Measurements from ENCODE around the gene CLSTN2. TPM values are rescaled to one million over a fixed set of nuclear protein-coding genes. Genes with fewer than 3 reads are reported as not detected.

CLSTN2 gene
- polyA plus RNA-seq, 3 donors, result not detected

- H3K36me3 Mint-ChIP-seq, result no peaks in the 10 kb centered on the region
- WGBS (ENCODE audit: insufficient coverage), result 60% methylated on average over 2 of the region's 5 CpGs
- no peak for TF ChIP-seq CTCF (IDR thresholded peaks at IDR 0.05)
- no peaks in the 10 kb centered on the region for H3K4me1 ChIP-seq (ENCODE audit: control insufficient read depth in 1 of 2, insufficient read depth in 2 of 2, low read length in 2 of 2)
- H3K27me3 ChIP-seq (ENCODE audit: control insufficient read depth in 2 of 2, insufficient read depth in 2 of 2, low read length in 2 of 2), result no peaks in the 10 kb centered on the region
- H3K27me3 Mint-ChIP-seq (ENCODE audit: low read depth in 3 of 3), result no peaks in the 10 kb centered on the region
- H3K79me2 ChIP-seq (ENCODE audit: insufficient read depth, low read length), result no peaks in the 10 kb centered on the region
- no peaks in the 10 kb centered on the region for H3K36me3 ChIP-seq (replicated peaks in 1 of 2; ENCODE audit: control insufficient read depth in 1 of 2, insufficient read depth in 2 of 2, low read length in 2 of 2)
- H3K9me3 ChIP-seq (replicated peaks in 1 of 2; ENCODE audit: control insufficient read depth in 1 of 2, insufficient read depth in 1 of 2, low read length in 2 of 2), result no peaks in the 10 kb centered on the region
- H3K9ac ChIP-seq (ENCODE audit: insufficient read depth, low read length, poor library complexity, severe bottlenecking), result no peak overlapping the region
- H3K4me3 ChIP-seq (replicated peaks in 1 of 3; ENCODE audit: low read depth in 2 of 3, low read length in 3 of 3), result no peak overlapping the region
- no peak overlapping the region for H3K4me3 Mint-ChIP-seq
- no peak overlapping the region for H3K27ac ChIP-seq (ENCODE audit: low read depth in 1 of 2, low read length in 2 of 2)
- no peaks in the 10 kb centered on the region for H3K9me3 Mint-ChIP-seq
- H3K27ac Mint-ChIP-seq, result no peak overlapping the region
- no peaks in the 10 kb centered on the region for H4K20me1 ChIP-seq (ENCODE audit: insufficient read depth, low read length)
- H2AFZ ChIP-seq (ENCODE audit: insufficient read depth, low read depth, low read length, poor library complexity, severe bottlenecking), result no peak overlapping the region
- no peak overlapping the region for H3K4me2 ChIP-seq (replicated peaks; ENCODE audit: extremely low read depth, low read length, poor library complexity, severe bottlenecking)
- intact Hi-C loops (cut with micrococcal nuclease), result no loop called here
- DNase-seq, result no peak
- H3K4me1 Mint-ChIP-seq, result no peaks in the 10 kb centered on the region
Observed at GRCh38 chr3:140166861-140167599, 232.0 kb downstream of the CLSTN2 start.

GRCh38 chr3:140167600-140168281 is 232.8 kb downstream of the CLSTN2 start:
- H3K9me3 Mint-ChIP-seq, result no peaks in the 10 kb centered on the region
- Histone ChIP-seq H3K9ac (ENCODE audit: insufficient read depth, low read length, poor library complexity, severe bottlenecking) (no peak overlapping the region), H3K36me3 (replicated peaks in 1 of 2; ENCODE audit: control insufficient read depth in 1 of 2, insufficient read depth in 2 of 2, low read length in 2 of 2) (no peaks in the 10 kb centered on the region), H3K4me3 (replicated peaks in 1 of 3; ENCODE audit: low read depth in 2 of 3, low read length in 3 of 3) (no peak overlapping the region), H4K20me1 (ENCODE audit: insufficient read depth, low read length) (no peaks in the 10 kb centered on the region), H3K79me2 (ENCODE audit: insufficient read depth, low read length) (no peaks in the 10 kb centered on the region), H3K4me2 (replicated peaks; ENCODE audit: extremely low read depth, low read length, poor library complexity, severe bottlenecking) (no peak overlapping the region), H3K4me1 (ENCODE audit: control insufficient read depth in 1 of 2, insufficient read depth in 2 of 2, low read length in 2 of 2) (no peaks in the 10 kb centered on the region), H2AFZ (ENCODE audit: insufficient read depth, low read depth, low read length, poor library complexity, severe bottlenecking) (no peak overlapping the region), H3K27ac (ENCODE audit: low read depth in 1 of 2, low read length in 2 of 2) (no peak overlapping the region), H3K27me3 (ENCODE audit: control insufficient read depth in 2 of 2, insufficient read depth in 2 of 2, low read length in 2 of 2) (no peaks in the 10 kb centered on the region), H3K9me3 (replicated peaks in 1 of 2; ENCODE audit: control insufficient read depth in 1 of 2, insufficient read depth in 1 of 2, low read length in 2 of 2) (no peaks in the 10 kb centered on the region)
- intact Hi-C loops (cut with micrococcal nuclease), result no loop called here
- WGBS (ENCODE audit: insufficient coverage), result 77% methylated on average over 2 of the region's 5 CpGs
- no peak overlapping the region for H3K27ac Mint-ChIP-seq
- no peak overlapping the region for H3K4me3 Mint-ChIP-seq
- no peak for TF ChIP-seq CTCF (IDR thresholded peaks at IDR 0.05)
- no peaks in the 10 kb centered on the region for H3K4me1 Mint-ChIP-seq
- no peaks in the 10 kb centered on the region for H3K36me3 Mint-ChIP-seq
- no peaks in the 10 kb centered on the region for H3K27me3 Mint-ChIP-seq (ENCODE audit: low read depth in 3 of 3)
- DNase-seq, result no peak
